Coronary artery (tissue), 2 donors: ENCODE data around the gene TRIO.
A peak's percentile ranks its signal among the peaks of the same experiment; 100 is the strongest.

Source experiments
- DNase-seq: peaks from one replicate; pipeline ENCODE4 v3.0.0-alpha.2; 2017; ENCODE audit warnings: low spot score
- H3K27ac ChIP-seq, 2 donors: fragments of 200-600 bp; sonication (generic); one replicate each; pipeline ENCODE4 v1.5.1; 2016 to 2019
- H3K4me3 ChIP-seq: fragments of 200-600 bp; sonication (generic); 2 replicates; pipeline ENCODE4 v1.5.1; 2016; ENCODE audit warnings: mild to moderate bottlenecking, moderate library complexity
- CTCF ChIP-seq: fragments of 200-600 bp; sonication (generic); IDR thresholded peaks from one replicate; pipeline ENCODE4 v1.5.1; 2019; ENCODE audit warnings: antibody characterized with exemption

TRIO gene

GRCh38 chr5:14416621-14417275, 273.6 kb downstream of the TRIO start:
- no peak for DNase-seq
- no peak for TF ChIP-seq CTCF

GRCh38 chr5:14417276-14417730, 274.2 kb downstream of the TRIO start:
- no peak for TF ChIP-seq CTCF
- DNase-seq = no peak
- Histone ChIP-seq H3K27ac (peak overlapping the region in 1 of 2 donors; percentile 45), H3K4me3 (no peak overlapping the region)

More at GRCh38 chr5:14416621-14417275, 273.6 kb downstream of the TRIO start:
- H3K27ac ChIP-seq = peak overlapping the region in 1 of 2 donors; percentile 45
- H3K4me3 ChIP-seq = no peak overlapping the region

- TF ChIP-seq CTCF = no peak
- H3K27ac ChIP-seq = peak overlapping the region in 1 of 2 donors; percentile 45
- no peak for DNase-seq
- H3K4me3 ChIP-seq = no peak overlapping the region
Observed at GRCh38 chr5:14417792-14418765, 274.9 kb downstream of the TRIO start.

- no peak overlapping the region for H3K27ac ChIP-seq
- DNase-seq = no peak
- H3K4me3 ChIP-seq = no peak overlapping the region
- no peak for TF ChIP-seq CTCF
Observed at GRCh38 chr5:14419686-14420085, 276.5 kb downstream of the TRIO start.

GRCh38 chr5:14420101-14420811, 277.1 kb downstream of the TRIO start:
- TF ChIP-seq CTCF = no peak
- H3K27ac ChIP-seq = no peak overlapping the region
- H3K4me3 ChIP-seq = no peak overlapping the region
- DNase-seq = no peak

- no peak for TF ChIP-seq CTCF
- no peak overlapping the region for H3K4me3 ChIP-seq
- no peak for DNase-seq
- H3K27ac ChIP-seq = no peak overlapping the region
Observed at GRCh38 chr5:14421851-14422250, 278.7 kb downstream of the TRIO start.
